Mesenchymal stem cell (in vitro differentiated cells and primary cell): ENCODE measurements around the gene RAD9B.

Experiments
- DNase-seq: peaks from one replicate; pipeline ENCODE4 v3.0.0-alpha.2; 2013
- H2AFZ ChIP-seq: one replicate; pipeline ENCODE4 v1.6.1; 2013; ENCODE audit warnings: low read depth, mild to moderate bottlenecking, control low read depth, inconsistent platforms, low read length, moderate library complexity
- H2AK5ac ChIP-seq: 2 replicates; pipeline ENCODE4 v1.6.1; 2013; ENCODE audit warnings: low read length, moderate library complexity, mild to moderate bottlenecking, inconsistent platforms; ENCODE audit not compliant: severe bottlenecking
- H2BK120ac ChIP-seq: one replicate; pipeline ENCODE4 v1.6.1; 2013; ENCODE audit warnings: low read depth, mild to moderate bottlenecking, inconsistent platforms, low read length, moderate library complexity
- H2BK12ac ChIP-seq, 2 experiments: one replicate each; pipeline ENCODE4 v1.6.1; 2013; ENCODE audit warnings: inconsistent platforms in 2 of 2, low read length in 2 of 2, mild to moderate bottlenecking in 2 of 2, moderate library complexity in 2 of 2, control low read depth in 1 of 2
- H2BK15ac ChIP-seq: one replicate; pipeline ENCODE4 v1.6.1; 2013; ENCODE audit warnings: mild to moderate bottlenecking, low read depth, inconsistent platforms; ENCODE audit not compliant: poor library complexity, severe bottlenecking
- H2BK5ac ChIP-seq: 2 replicates; pipeline ENCODE4 v1.6.1; 2013; ENCODE audit warnings: low read depth, mild to moderate bottlenecking, low read length, control low read depth, inconsistent platforms; ENCODE audit not compliant: poor library complexity, severe bottlenecking
- H3K14ac ChIP-seq, 2 experiments: one replicate each; pipeline ENCODE4 v1.6.1; 2013; ENCODE audit warnings: inconsistent platforms in 2 of 2, low read length in 2 of 2, control low read depth in 1 of 2, mild to moderate bottlenecking in 1 of 2, moderate library complexity in 1 of 2
- H3K18ac ChIP-seq, 2 experiments: one replicate each; pipeline ENCODE4 v1.6.1; 2013; ENCODE audit warnings: inconsistent platforms in 2 of 2, low read length in 2 of 2, control low read depth in 1 of 2, low read depth in 1 of 2, mild to moderate bottlenecking in 1 of 2
- H3K23ac ChIP-seq, 2 experiments: one replicate each; pipeline ENCODE4 v1.6.1; 2013; ENCODE audit warnings: inconsistent platforms in 2 of 2, low read length in 2 of 2, mild to moderate bottlenecking in 2 of 2, moderate library complexity in 2 of 2, control low read depth in 1 of 2
- H3K27ac ChIP-seq: 2 replicates; pipeline ENCODE4 v1.5.1; 2013; ENCODE audit warnings: mild to moderate bottlenecking, moderate library complexity, low read length, control low read depth, inconsistent platforms; ENCODE audit not compliant: poor library complexity, severe bottlenecking
- H3K27me3 ChIP-seq, 2 experiments: 2 replicates each; pipeline versions ENCODE4 v1.6.1 to v1.7.0; 2013; ENCODE audit warnings: low read length in 2 of 2, mild to moderate bottlenecking in 2 of 2, moderate library complexity in 2 of 2, control low read depth in 1 of 2, inconsistent platforms in 1 of 2; ENCODE audit not compliant: control insufficient read depth in 1 of 2, insufficient read depth in 1 of 2
- H3K36me3 ChIP-seq, 2 experiments: 2 replicates each; pipeline versions ENCODE4 v1.6.1 to v1.7.0; 2013; ENCODE audit warnings: low read length in 2 of 2, control low read depth in 1 of 2, inconsistent platforms in 1 of 2, low read depth in 1 of 2, mild to moderate bottlenecking in 1 of 2; ENCODE audit not compliant: insufficient read depth in 2 of 2, control insufficient read depth in 1 of 2
- H3K4ac ChIP-seq, 2 experiments: one replicate each; pipeline ENCODE4 v1.6.1; 2013; ENCODE audit warnings: inconsistent platforms in 2 of 2, low read length in 2 of 2, mild to moderate bottlenecking in 2 of 2, moderate library complexity in 2 of 2, control low read depth in 1 of 2, low read depth in 1 of 2
- H3K4me1 ChIP-seq: 2 replicates; pipeline ENCODE4 v1.6.1; 2013; ENCODE audit warnings: low read depth, low read length, control low read depth; ENCODE audit not compliant: control insufficient read depth, insufficient read depth
- H3K4me2 ChIP-seq: 2 replicates; pipeline ENCODE4 v1.6.1; 2013; ENCODE audit warnings: low read length, mild to moderate bottlenecking, inconsistent platforms; ENCODE audit not compliant: poor library complexity, severe bottlenecking
- H3K4me3 ChIP-seq, 2 experiments: 2 replicates each; pipeline versions ENCODE4 v1.5.1 to v1.7.0; 2013; ENCODE audit warnings: low read length in 2 of 2, mild to moderate bottlenecking in 2 of 2, control low read depth in 1 of 2, low read depth in 1 of 2; ENCODE audit not compliant: insufficient read depth in 1 of 2
- H3K79me1 ChIP-seq: replicated peaks from 2 replicates; pipeline ENCODE4 v1.6.1; 2013; ENCODE audit warnings: mild to moderate bottlenecking, control low read depth, low read length, inconsistent platforms; ENCODE audit not compliant: poor library complexity, severe bottlenecking
- H3K9ac ChIP-seq: 2 replicates; pipeline ENCODE4 v1.7.0; 2013; ENCODE audit warnings: mild to moderate bottlenecking, low read length, moderate library complexity
- H3K9me3 ChIP-seq: 2 replicates; pipeline ENCODE4 v1.7.0; 2013; ENCODE audit warnings: mild to moderate bottlenecking, low read length; ENCODE audit not compliant: control insufficient read depth
- H4K8ac ChIP-seq: one replicate; pipeline ENCODE4 v1.6.1; 2013; ENCODE audit warnings: inconsistent platforms, mild to moderate bottlenecking, low read length, moderate library complexity
- H4K91ac ChIP-seq: one replicate; pipeline ENCODE4 v1.6.1; 2013; ENCODE audit warnings: mild to moderate bottlenecking, low read length, inconsistent platforms
- WGBS: methylation state at CpG from one replicate; pipeline ENCODE4 v1.1.7; 2013; ENCODE audit warnings: mixed read lengths; 5-methylcytosine and 5-hydroxymethylcytosine counted together

RAD9B gene

DNA sequence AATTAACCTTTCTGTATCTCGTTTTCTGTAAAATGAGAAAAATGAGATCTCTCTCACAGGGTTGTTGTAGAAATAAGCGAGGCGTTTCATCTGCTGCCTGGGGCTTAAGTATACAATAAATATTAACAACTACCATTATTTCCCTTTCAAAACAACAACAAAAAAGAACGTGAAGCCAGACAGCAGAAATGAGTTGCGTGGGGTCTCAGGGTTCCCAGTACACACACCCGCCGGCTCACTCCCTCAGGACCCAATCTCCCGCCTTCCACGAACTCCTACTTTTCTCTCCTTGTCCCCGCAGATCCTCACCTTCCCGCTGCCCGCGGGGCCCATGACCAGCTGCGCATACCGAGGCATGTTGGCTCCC lies 34.3 kb upstream of the RAD9B start:
- Histone ChIP-seq H2BK12ac (no peak overlapping the region), H3K4ac (no peak overlapping the region), H2BK5ac (no peak overlapping the region), H3K79me1 (peaks cover 23% of the 10 kb centered on the region), H3K9me3 (no peaks in the 10 kb centered on the region), H2AFZ (peak overlapping the region; percentile 89), H4K8ac (no peak overlapping the region), H3K4me2 (peak overlapping the region; percentile 58), H3K4me1 (peaks cover 6% of the 10 kb centered on the region), H3K36me3 (peaks cover 0 to 16% of the 10 kb centered on the region in 2 experiments), H4K91ac (no peak overlapping the region), H2BK15ac (no peak overlapping the region), H3K27ac (peak overlapping the region; percentile 32), H3K9ac (peak overlapping the region; percentile 99), H3K4me3 (peak overlapping the region; percentile 79 to 92), H3K27me3 (no peaks in the 10 kb centered on the region), H2BK120ac (no peak overlapping the region), H3K23ac (peak overlapping the region in 1 of 2 experiments; percentile 31), H2AK5ac (no peak overlapping the region), H3K18ac (no peak overlapping the region), H3K14ac (no peak overlapping the region)
- under 1% methylated on average over 12 of the region's 15 CpGs for WGBS
- no peak for DNase-seq

DNA sequence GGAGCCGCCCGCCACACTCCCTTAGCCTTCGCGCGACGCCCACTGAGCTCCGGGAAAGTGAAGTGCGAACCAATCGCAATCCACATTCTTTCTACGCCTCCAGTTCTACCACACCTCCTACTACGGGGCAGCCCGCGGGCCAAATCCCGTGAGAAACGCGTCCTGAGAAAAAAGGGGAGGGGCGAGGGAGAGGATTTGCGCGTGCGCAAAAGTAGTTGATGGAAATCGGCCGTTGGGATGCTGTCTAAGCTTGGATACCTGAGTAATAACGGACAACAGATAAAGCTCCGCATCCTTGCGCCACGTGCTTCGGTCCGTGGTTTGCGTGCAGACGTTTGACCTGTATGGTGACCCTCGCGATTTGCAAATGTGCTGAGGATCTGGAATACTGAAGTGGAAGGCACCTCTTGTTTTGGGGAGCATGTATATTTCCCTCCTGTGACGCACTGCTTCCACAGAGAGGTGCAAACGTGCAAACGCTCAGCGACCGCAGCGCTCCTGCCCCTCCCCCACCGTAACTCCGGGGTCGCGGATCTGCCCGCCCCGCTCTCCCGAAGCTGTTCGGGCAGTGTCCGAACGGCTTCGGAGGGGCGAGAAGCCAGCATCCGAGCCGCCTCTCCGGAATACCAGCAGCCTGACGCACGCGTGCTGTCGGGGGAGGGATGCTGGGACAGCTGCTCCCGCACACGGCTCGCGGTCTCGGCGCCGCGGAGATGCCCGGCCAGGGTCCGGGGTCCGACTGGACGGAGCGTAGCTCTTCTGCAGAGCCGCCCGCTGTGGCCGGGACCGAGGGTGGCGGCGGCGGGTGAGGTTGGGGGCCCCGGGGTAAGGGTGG lies 33.7 kb upstream of the RAD9B start, which contains the start of the genes FAM216A and GPN3:
TSS of gene FAM216A (plus strand) at position 632 of the 835 bp plus-strand sequence. CDS start at position 663, 31 bp downstream.
TSS of gene GPN3 (minus strand) at position 44 of the 835 bp plus-strand sequence. CDS start 54 bp downstream, outside the sequence.
- peak; percentile 99 for DNase-seq
- Histone ChIP-seq H2AK5ac (no peak within 1 kb of the TSS), H4K91ac (peak within 1 kb of the TSS; percentile 4), H2BK15ac (peak within 1 kb of the TSS; percentile 90), H3K4me2 (peak within 1 kb of the TSS; percentile 79), H2BK120ac (peak within 1 kb of the TSS; percentile 96), H3K27me3 (no peaks in the 10 kb centered on the region), H3K9ac (peak within 1 kb of the TSS; percentile 99), H3K4me1 (peaks cover 6% of the 10 kb centered on the region), H3K79me1 (peaks cover 19% of the 10 kb centered on the region), H2AFZ (peak within 1 kb of the TSS; percentile 97), H4K8ac (peak within 1 kb of the TSS; percentile 85), H3K18ac (peak within 1 kb of the TSS; percentile 50 to 73), H3K36me3 (peaks cover 0 to 16% of the 10 kb centered on the region in 2 experiments), H3K4ac (peak within 1 kb of the TSS; percentile 19 to 78), H3K9me3 (no peaks in the 10 kb centered on the region), H3K14ac (peak within 1 kb of the TSS in 1 of 2 experiments; percentile 30), H3K27ac (peak within 1 kb of the TSS; percentile 92), H3K23ac (peak within 1 kb of the TSS in 1 of 2 experiments; percentile 31), H2BK5ac (peak within 1 kb of the TSS; percentile 21), H2BK12ac (peak within 1 kb of the TSS; percentile 20 to 51), H3K4me3 (peak within 1 kb of the TSS; percentile 79 to 92)
- under 1% methylated on average over 78 of the region's 78 CpGs for WGBS

- H3K27ac ChIP-seq: no peak overlapping the region
- peak; percentile 43 for DNase-seq
- H3K79me1 ChIP-seq: peaks cover 11% of the 10 kb centered on the region
- no peak overlapping the region for H3K4ac ChIP-seq
- no peak overlapping the region for H2BK120ac ChIP-seq
- no peak overlapping the region for H2BK12ac ChIP-seq
- no peak overlapping the region for H3K14ac ChIP-seq
- H4K8ac ChIP-seq: no peak overlapping the region
- H3K27me3 ChIP-seq: no peaks in the 10 kb centered on the region
- no peak overlapping the region for H3K18ac ChIP-seq
- no peak overlapping the region for H2AK5ac ChIP-seq
- H2AFZ ChIP-seq: no peak overlapping the region
- H4K91ac ChIP-seq: no peak overlapping the region
- H3K9ac ChIP-seq: no peak overlapping the region
- WGBS: 96% methylated on average over 2 of the region's 7 CpGs
- no peak overlapping the region for H3K4me3 ChIP-seq
- no peak overlapping the region for H2BK5ac ChIP-seq
- H3K23ac ChIP-seq: no peak overlapping the region
- peaks cover 12 to 20% of the 10 kb centered on the region in 2 experiments for H3K36me3 ChIP-seq
- no peak overlapping the region for H2BK15ac ChIP-seq
- H3K4me1 ChIP-seq: no peaks in the 10 kb centered on the region
- no peaks in the 10 kb centered on the region for H3K9me3 ChIP-seq
- no peak overlapping the region for H3K4me2 ChIP-seq
Measured at GRCh38 chr12:110475426-110475825, 26.7 kb upstream of the RAD9B start.

DNA sequence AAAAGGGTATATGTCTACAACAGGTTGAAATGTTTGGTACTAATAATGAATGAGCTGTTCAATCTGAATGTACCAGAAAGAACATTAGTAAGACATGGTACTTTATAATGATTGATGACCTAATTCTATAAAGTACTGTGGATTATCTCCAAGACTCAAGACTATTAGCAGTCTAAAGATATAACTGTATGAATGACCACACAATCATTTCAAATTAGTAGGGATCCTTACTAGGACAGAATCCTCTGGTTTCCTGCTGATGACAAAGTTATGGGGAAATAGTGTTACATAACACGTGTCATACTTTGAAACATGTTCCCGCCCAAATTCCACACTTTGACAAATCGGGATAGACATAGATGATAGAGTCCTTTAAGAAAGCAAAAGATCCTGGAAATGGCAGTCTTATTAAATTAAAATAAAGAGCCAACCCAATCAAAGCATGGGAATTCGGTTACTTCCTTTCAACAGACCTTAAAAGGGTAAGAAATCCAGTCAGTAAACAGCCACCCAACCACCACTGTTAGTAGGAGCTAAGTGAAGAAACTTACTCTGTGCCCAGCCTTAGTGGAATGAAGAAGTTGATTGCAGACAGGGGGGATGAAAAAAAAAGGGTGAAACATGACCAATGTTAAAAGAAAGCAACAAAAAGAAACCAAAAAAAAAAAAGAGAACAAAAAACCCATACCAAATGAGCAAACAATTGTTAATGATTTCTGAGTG lies 3.0 kb upstream of the RAD9B start:
- Histone ChIP-seq H3K9me3 (no peaks in the 10 kb centered on the region), H3K79me1 (peaks cover 3% of the 10 kb centered on the region), H3K36me3 (peaks cover 10 to 35% of the 10 kb centered on the region in 2 experiments), H3K18ac (no peak overlapping the region), H2BK5ac (no peak overlapping the region), H2AFZ (no peak overlapping the region), H3K23ac (no peak overlapping the region), H4K8ac (no peak overlapping the region), H3K4me2 (no peak overlapping the region), H2BK12ac (no peak overlapping the region), H3K27ac (no peak overlapping the region), H3K27me3 (no peaks in the 10 kb centered on the region), H3K4ac (no peak overlapping the region), H4K91ac (no peak overlapping the region), H3K9ac (peak overlapping the region; percentile 98), H2AK5ac (no peak overlapping the region), H3K4me1 (peaks cover 8% of the 10 kb centered on the region), H2BK15ac (no peak overlapping the region), H2BK120ac (no peak overlapping the region), H3K14ac (no peak overlapping the region), H3K4me3 (no peak overlapping the region)
- no CpG with 5 or more reads among the region's 4 CpGs for WGBS
- peak; percentile 37 for DNase-seq
